HCT116 (cell line): ENCODE measurements around the gene SLC22A5. TPM values are rescaled to one million over a fixed set of nuclear protein-coding genes. Genes with fewer than 3 reads are reported as not detected.
A peak's percentile ranks its signal among the peaks of the same experiment; 100 is the strongest.

Experiments used
- ATAC-seq: fragments of 200-7000 bp; cut with Tn5 transposase; 2 replicates; pipeline ENCODE4 v1.9.1; 2020; ENCODE audit warnings: mild to moderate bottlenecking, moderate library complexity
- BruUV-seq: library from RNA; stranded (reverse); fragments of 400-500 nt; replicated peaks from 2 replicates; lab custom pipeline; 2021; lab: Mats Ljungman, UMichigan
- CTCF ChIA-PET: fragments of 300-600 bp; sonication (Branson Sonifier 250); formaldehyde crosslinking; loops from one replicate; lab custom pipeline; 2021; ENCODE audit warnings: antibody characterized with exemption; lab: Charles Lee
- POLR2A ChIA-PET: fragments of 300-600, 350-600 bp; sonication (Branson Sonifier 250); formaldehyde crosslinking; loops from one replicate; lab custom pipeline; 2021; ENCODE audit warnings: antibody characterized with exemption; lab: Charles Lee
- RAD21 ChIA-PET, 2 experiments: fragments of 300-600 bp; sonication (Branson Sonifier 250); formaldehyde crosslinking; loops; one replicate each; lab custom pipeline; 2023; ENCODE audit warnings: low total read pairs in 2 of 2; ENCODE audit not compliant: uncharacterized antibody in 2 of 2, unreplicated experiment in 2 of 2, low non-redundant PET in 1 of 2; lab: Charles Lee
- DNase-seq: peaks from one replicate; pipeline ENCODE4 v3.0.0-alpha.2; 2010; ENCODE audit warnings: low read depth, low spot score
- H2AFZ ChIP-seq: fragments of 200-600 bp; shearing (Covaris generic), sonication (generic); 2 replicates; pipeline ENCODE4 v1.6.1; 2017; ENCODE audit warnings: low read depth, mixed run types, mixed read lengths, antibody characterized with exemption, low read length; ENCODE audit not compliant: poor library complexity, severe bottlenecking
- H3K27ac ChIP-seq: 2 replicates; pipeline ENCODE4 v1.5.1; 2012; ENCODE audit warnings: low read depth, low read length
- H3K27me3 ChIP-seq: fragments of 200-600 bp; sonication (generic); 2 replicates; pipeline ENCODE4 v1.6.1; 2016; ENCODE audit warnings: mixed run types, low read length, mixed read lengths; ENCODE audit not compliant: insufficient read depth
- H3K36me3 ChIP-seq, 2 experiments: fragments of 200-500 bp in 1 of 2; fragments of 200-600 bp in 1 of 2; sonication (Bioruptor generic) in 1 of 2; sonication (generic) in 1 of 2; 2 replicates each; pipeline versions ENCODE4 v1.5.1 to v1.6.1; 2014 to 2016; ENCODE audit warnings: low read length in 2 of 2, inconsistent platforms in 1 of 2, mixed read lengths in 1 of 2, mixed run types in 1 of 2; ENCODE audit not compliant: insufficient read depth in 2 of 2, control insufficient read depth in 1 of 2
- H3K4me1 ChIP-seq, 2 experiments: fragments of 200-600 bp in 1 of 2; sonication (generic) in 1 of 2; 2 replicates each; pipeline versions ENCODE4 v1.5.1 to v1.6.1; 2012 to 2017; ENCODE audit warnings: low read length in 2 of 2, inconsistent platforms in 1 of 2, mild to moderate bottlenecking in 1 of 2, mixed read lengths in 1 of 2, mixed run types in 1 of 2, moderate library complexity in 1 of 2; ENCODE audit not compliant: insufficient read depth in 2 of 2, control insufficient read depth in 1 of 2
- H3K4me2 ChIP-seq: fragments of 200-600 bp; sonication (generic); 2 replicates; pipeline ENCODE4 v1.6.1; 2017; ENCODE audit warnings: mixed run types, low read length, mixed read lengths
- H3K4me3 ChIP-seq, 2 experiments: fragments of 200-600 bp in 1 of 2; sonication (generic) in 1 of 2; replicated peaks in 1 of 2; 2 replicates each; pipeline ENCODE4 v1.5.1; 2011 to 2016; ENCODE audit warnings: low read length in 2 of 2, control low read depth in 1 of 2, low read depth in 1 of 2, mild to moderate bottlenecking in 1 of 2, mixed read lengths in 1 of 2, mixed run types in 1 of 2
- H3K79me2 ChIP-seq: fragments of 200-600 bp; sonication (generic); 2 replicates; pipeline ENCODE4 v1.6.1; 2017; ENCODE audit warnings: mild to moderate bottlenecking, mixed run types, low read length, moderate library complexity, mixed read lengths; ENCODE audit not compliant: insufficient read depth
- H3K9ac ChIP-seq: fragments of 200-600 bp; sonication (generic); 2 replicates; pipeline ENCODE4 v1.6.1; 2016; ENCODE audit warnings: low read length, mixed read lengths
- H3K9me2 ChIP-seq: fragments of 200-600 bp; sonication (generic), shearing (Covaris generic); 2 replicates; pipeline ENCODE4 v1.6.1; 2017; ENCODE audit warnings: mixed run types, mild to moderate bottlenecking, moderate library complexity; ENCODE audit not compliant: insufficient read depth
- H3K9me3 ChIP-seq, 2 experiments: fragments of 200-500 bp in 1 of 2; fragments of 200-600 bp in 1 of 2; sonication (Bioruptor generic) in 1 of 2; sonication (generic) in 1 of 2; 2 replicates each; pipeline ENCODE4 v1.6.1; 2014 to 2017; ENCODE audit warnings: low read length in 2 of 2, mixed read lengths in 2 of 2, inconsistent platforms in 1 of 2, low read depth in 1 of 2, mild to moderate bottlenecking in 1 of 2, mixed run types in 1 of 2, moderate library complexity in 1 of 2; ENCODE audit not compliant: control insufficient read depth in 1 of 2, insufficient read depth in 1 of 2
- H4K20me1 ChIP-seq: fragments of 200-600 bp; sonication (generic), shearing (Covaris generic); 2 replicates; pipeline ENCODE4 v1.6.1; 2017; ENCODE audit warnings: mixed run types, mild to moderate bottlenecking, moderate library complexity; ENCODE audit not compliant: insufficient read depth
- ATF3 ChIP-seq: IDR thresholded peaks from 2 replicates; pipeline ENCODE4 v1.6.1; 2012
- CEBPB ChIP-seq: IDR thresholded peaks from 2 replicates; pipeline ENCODE4 v1.6.1; 2012; ENCODE audit warnings: low read depth
- EZH2 ChIP-seq: fragments of 200-600 bp; sonication (generic); IDR thresholded peaks from 2 replicates; pipeline ENCODE4 v1.6.1; 2017; ENCODE audit warnings: antibody characterized with exemption, mixed run types
- EZH2phosphoT487 ChIP-seq: fragments of 200-600 bp; IDR thresholded peaks from 2 replicates; pipeline ENCODE4 v1.6.1; 2018; ENCODE audit warnings: antibody characterized with exemption, borderline replicate concordance
- POLR2AphosphoS5 ChIP-seq: IDR thresholded peaks from 2 replicates; pipeline ENCODE4 v1.6.1; 2011; ENCODE audit warnings: mild to moderate bottlenecking, low read depth, low read length, moderate library complexity
- SIN3A ChIP-seq: IDR thresholded peaks from 2 replicates; pipeline ENCODE4 v1.6.1; 2012; ENCODE audit warnings: low read depth
- TCF7L2 ChIP-seq: IDR thresholded peaks from 2 replicates; pipeline ENCODE4 v1.7.0; 2011; ENCODE audit warnings: borderline replicate concordance, inconsistent platforms; ENCODE audit not compliant: insufficient read depth, insufficient read length; ENCODE audit errors: extremely low read depth
- ZFX ChIP-seq: fragments of 450-650 bp; IDR thresholded peaks from 2 replicates; pipeline ENCODE4 v1.6.1; 2017
- intact Hi-C: fragments of 100-400 bp; cut with micrococcal nuclease; formaldehyde crosslinking; loops from 2 replicates; pipeline ENCODE4 v1.10.0; 2022
- total RNA-seq: library from RNA; stranded (reverse); gene quantifications from one replicate; pipeline ENCODE4 v1.2.1, GENCODE V29; 2021; ENCODE audit not compliant: unreplicated experiment

The SLC22A5 gene
- total RNA-seq, 1 experiment from 2014 or later = 9.9 TPM

GRCh38 chr5:132389585-132390286, 20.2 kb downstream of the SLC22A5 start (continued):
- TF ChIP-seq POLR2AphosphoS5 = peak; percentile 75
- TF ChIP-seq TCF7L2 = peak; percentile 87

GRCh38 chr5:132391247-132391646, 21.7 kb downstream of the SLC22A5 start:
- BruUV-seq = no TSS peak
- H3K4me1 ChIP-seq = peaks cover 44 to 51% of the 10 kb centered on the region in 2 experiments
- no peaks in the 10 kb centered on the region for H4K20me1 ChIP-seq
- H3K4me3 ChIP-seq = no peak overlapping the region
- intact Hi-C loops = no loop called here
- ChIA-PET RAD21 (no interaction called here), CTCF (interaction anchor here (1.6 kb wide), 1 partner anchor 8 kb away, joined by 4 read pairs; no protein-coding TSS in a partner anchor), POLR2A (no interaction called here)
- no peaks in the 10 kb centered on the region for H3K9me3 ChIP-seq
- no peak for TF ChIP-seq EZH2phosphoT487
- no peak for TF ChIP-seq ATF3
- no peak for TF ChIP-seq ZFX
- no peak for TF ChIP-seq CEBPB
- TF ChIP-seq SIN3A = no peak
- no peak for TF ChIP-seq EZH2
- no peak for TF ChIP-seq POLR2AphosphoS5
- TF ChIP-seq TCF7L2 = no peak
- H3K79me2 ChIP-seq = no peaks in the 10 kb centered on the region
- peaks cover 0 to 19% of the 10 kb centered on the region in 2 experiments; a peak in 2 of 4 replicates for H3K36me3 ChIP-seq
- H3K27me3 ChIP-seq = no peaks in the 10 kb centered on the region
- H3K9me2 ChIP-seq = no peaks in the 10 kb centered on the region
- ATAC-seq (no peak), DNase-seq (no peak)
- no peak overlapping the region for H3K9ac ChIP-seq
- no peak overlapping the region for H3K4me2 ChIP-seq
- H2AFZ ChIP-seq = no peak overlapping the region
- no peak overlapping the region for H3K27ac ChIP-seq
